Caco-2 (cell line): ENCODE results near the gene R3HDM2. TPM values are rescaled to one million over a fixed set of nuclear protein-coding genes. Genes with fewer than 3 reads are reported as not detected.

Experiments used
- BruUV-seq: library from RNA; stranded (reverse); fragments of 400-500 nt; replicated peaks from 2 replicates; lab custom pipeline; 2021; lab: Mats Ljungman, UMichigan
- CTCF ChIA-PET: fragments of 300-600 bp; sonication (Branson Sonifier 250); formaldehyde crosslinking; loops from one replicate; lab custom pipeline; 2022; ENCODE audit warnings: antibody characterized with exemption; lab: Charles Lee
- POLR2A ChIA-PET: fragments of 300-600 bp; sonication (Branson Sonifier 250); formaldehyde crosslinking; loops from one replicate; lab custom pipeline; 2022; ENCODE audit warnings: antibody characterized with exemption; lab: Charles Lee
- DNase-seq, 2 experiments: peaks; one replicate each; pipeline versions ENCODE4 v3.0.0 to v3.0.0-alpha.2; 2020 to 2022
- H3K27me3 ChIP-seq: replicated peaks from 2 replicates; pipeline ENCODE4 v1.6.0; 2011; ENCODE audit warnings: low read length; ENCODE audit not compliant: control insufficient read depth, insufficient read depth
- H3K36me3 ChIP-seq: 2 replicates; pipeline ENCODE4 v1.5.1; 2011; ENCODE audit warnings: low read length; ENCODE audit not compliant: control insufficient read depth, insufficient read depth
- H3K4me1 ChIP-seq: fragments of 250-450 bp; sonication (Bioruptor Pico); 2 replicates; pipeline ENCODE4 v1.5.1; 2020; ENCODE audit warnings: mild to moderate bottlenecking
- H3K4me3 ChIP-seq: 2 replicates; pipeline ENCODE4 v1.5.1; 2011; ENCODE audit warnings: low read depth, mild to moderate bottlenecking, control low read depth, low read length
- H3K9me3 ChIP-seq: fragments of 250-450 bp; sonication (Bioruptor Pico); 2 replicates; pipeline ENCODE4 v1.5.1; 2020; ENCODE audit warnings: mild to moderate bottlenecking, moderate library complexity
- H3K27ac Mint-ChIP-seq: one replicate; pipeline ENCODE4 v1.8.0; 2022; ENCODE audit warnings: mixed read lengths; ENCODE audit not compliant: unreplicated experiment
- H3K27me3 Mint-ChIP-seq: one replicate; pipeline ENCODE4 v1.8.0; 2022; ENCODE audit warnings: mixed read lengths; ENCODE audit not compliant: insufficient read depth, unreplicated experiment
- H3K36me3 Mint-ChIP-seq: one replicate; pipeline ENCODE4 v1.8.0; 2022; ENCODE audit warnings: mild to moderate bottlenecking, mixed read lengths; ENCODE audit not compliant: insufficient read depth, unreplicated experiment
- H3K4me1 Mint-ChIP-seq: one replicate; pipeline ENCODE4 v1.8.0; 2022; ENCODE audit warnings: low read depth, mixed read lengths; ENCODE audit not compliant: unreplicated experiment
- H3K4me3 Mint-ChIP-seq: one replicate; pipeline ENCODE4 v1.8.0; 2022; ENCODE audit warnings: mild to moderate bottlenecking, moderate library complexity, mixed read lengths; ENCODE audit not compliant: unreplicated experiment
- H3K9me3 Mint-ChIP-seq: one replicate; pipeline ENCODE4 v1.8.0; 2022; ENCODE audit warnings: mixed read lengths; ENCODE audit not compliant: unreplicated experiment
- CTCF ChIP-seq, 2 experiments: fragments of 200-600 bp in 1 of 2; IDR thresholded peaks; 1 replicate in 1 of 2; 2 replicates in 1 of 2; pipeline versions ENCODE4 v1.5.1 to v1.8.0; 2011 to 2022; ENCODE audit warnings: antibody characterized with exemption in 1 of 2, control low read depth in 1 of 2, inconsistent platforms in 1 of 2, low read depth in 1 of 2, low read length in 1 of 2, mild to moderate bottlenecking in 1 of 2, moderate library complexity in 1 of 2; ENCODE audit not compliant: insufficient read depth in 1 of 2, severe bottlenecking in 1 of 2, unreplicated experiment in 1 of 2
- intact Hi-C: fragments of 100-400 bp; cut with micrococcal nuclease; formaldehyde crosslinking; loops from one replicate; pipeline ENCODE4 v1.10.0; 2022; ENCODE audit not compliant: unreplicated experiment
- total RNA-seq: library from RNA; stranded (reverse); gene quantifications from 2 replicates; pipeline ENCODE4 v1.2.3, GENCODE V29; 2022

The R3HDM2 gene
- total RNA-seq, 1 experiment from 2014 or later, result 33.7 TPM

- Histone ChIP-seq H3K4me1 (no peaks in the 10 kb centered on the region), H3K27me3 (no peaks in the 10 kb centered on the region), H3K9me3 (no peaks in the 10 kb centered on the region), H3K4me3 (no peak overlapping the region), H3K36me3 (no peaks in the 10 kb centered on the region)
- CTCF ChIA-PET, result no interaction called here
- TF ChIP-seq CTCF (IDR thresholded peaks at IDR 0.05; ENCODE audit: insufficient read depth in 1 of 2, low read depth in 1 of 2, low read length in 1 of 2, severe bottlenecking in 1 of 2, unreplicated experiment in 1 of 2), result no peak
- peaks cover 8% of the 10 kb centered on the region for H3K4me1 Mint-ChIP-seq
- H3K9me3 Mint-ChIP-seq, result no peaks in the 10 kb centered on the region
- DNase-seq, result no peak
- intact Hi-C loops, result no loop called here
- peaks cover 6% of the 10 kb centered on the region for H3K27me3 Mint-ChIP-seq
- H3K27ac Mint-ChIP-seq, result no peak overlapping the region
- H3K4me3 Mint-ChIP-seq, result no peak overlapping the region
- POLR2A ChIA-PET, result no interaction called here
- H3K36me3 Mint-ChIP-seq, result peaks cover 24% of the 10 kb centered on the region
- BruUV-seq, result no TSS peak
These were observed 205.7 kb downstream of the R3HDM2 start for GRCh38 chr12:57224973-57225679.

- H3K27ac Mint-ChIP-seq, result no peak overlapping the region
- POLR2A ChIA-PET, result no interaction called here
- H3K27me3 Mint-ChIP-seq, result peaks cover 10% of the 10 kb centered on the region
- H3K4me3 Mint-ChIP-seq, result no peak overlapping the region
- H3K9me3 Mint-ChIP-seq, result no peaks in the 10 kb centered on the region
- Histone ChIP-seq H3K4me1 (no peaks in the 10 kb centered on the region), H3K4me3 (no peak overlapping the region), H3K9me3 (no peaks in the 10 kb centered on the region), H3K36me3 (no peaks in the 10 kb centered on the region), H3K27me3 (no peaks in the 10 kb centered on the region)
- no peak for DNase-seq
- intact Hi-C loops, result no loop called here
- no peak for TF ChIP-seq CTCF (IDR thresholded peaks at IDR 0.05; ENCODE audit: insufficient read depth in 1 of 2, low read depth in 1 of 2, low read length in 1 of 2, severe bottlenecking in 1 of 2, unreplicated experiment in 1 of 2)
- no TSS peak for BruUV-seq
- H3K4me1 Mint-ChIP-seq, result peaks cover 13% of the 10 kb centered on the region
- CTCF ChIA-PET, result interaction anchor here (0.6 to 1.2 kb wide), 3 partner anchors 16 to 70 kb away, joined by 3 to 4 read pairs (median 3); no protein-coding TSS in a partner anchor
- H3K36me3 Mint-ChIP-seq, result peaks cover 17% of the 10 kb centered on the region
These were observed 206.4 kb downstream of the R3HDM2 start for GRCh38 chr12:57224278-57224972.
